ENCODE results near the gene MGAT4A.

- TF ChIP-seq CTCF (IDR thresholded peaks at IDR 0.05) (no peak), EP300 (IDR thresholded peaks at IDR 0.05) (no peak), POLR2A (IDR thresholded peaks at IDR 0.05) (no peak)
Measured at GRCh38 chr2:98775146-98775986, 44.4 kb upstream of the MGAT4A start.
